ENCODE measurements around the gene BLMH. TPM values are rescaled to one million over a fixed set of nuclear protein-coding genes. Genes with fewer than 3 reads are reported as not detected.

BLMH gene
- total RNA-seq, 1 experiment from 2014 or later: 94.3 TPM

GRCh38 chr17:30238003-30238344, 53.8 kb downstream of the BLMH start:
- intact Hi-C loops (cut with micrococcal nuclease; ENCODE audit: unreplicated experiment): no loop called here
- TF ChIP-seq EZH2 (IDR thresholded peaks at IDR 0.05; ENCODE audit: borderline replicate concordance, low read depth, low read length, poor library complexity, severe bottlenecking): no peak
- TF ChIP-seq CTCF (conservative IDR thresholded peaks at IDR 0.05; ENCODE audit: low read depth, low read length): no peak
- H3K27me3 ChIP-seq (replicated peaks; ENCODE audit: insufficient read depth, low read depth, low read length, poor library complexity): peaks cover 38% of the 10 kb centered on the region
- H3K9me3 ChIP-seq (ENCODE audit: low read depth, low read length, poor library complexity, severe bottlenecking): no peaks in the 10 kb centered on the region
- no TSS peak for BruUV-seq (replicated peaks)
- DNase-seq (ENCODE audit: low spot score): no peak
- ChIA-PET CTCF (no interaction called here), POLR2A (ENCODE audit: low non-redundant PET) (no interaction called here)
- no peak overlapping the region for H3K4me3 ChIP-seq (ENCODE audit: low read depth, low read length, poor library complexity, severe bottlenecking)
- no peaks in the 10 kb centered on the region for H3K36me3 ChIP-seq (ENCODE audit: insufficient read depth, low read length, poor library complexity, severe bottlenecking)
- no peak overlapping the region for H3K27ac ChIP-seq (ENCODE audit: low read depth, low read length, poor library complexity, severe bottlenecking)
- H3K4me1 ChIP-seq (ENCODE audit: insufficient read depth, low read length, poor library complexity, severe bottlenecking): peaks cover 8% of the 10 kb centered on the region

- DNase-seq (ENCODE audit: low spot score): no peak
- Histone ChIP-seq H3K27me3 (replicated peaks; ENCODE audit: insufficient read depth, low read depth, low read length, poor library complexity) (peaks cover 43% of the 10 kb centered on the region), H3K36me3 (ENCODE audit: insufficient read depth, low read length, poor library complexity, severe bottlenecking) (no peaks in the 10 kb centered on the region), H3K4me1 (ENCODE audit: insufficient read depth, low read length, poor library complexity, severe bottlenecking) (peaks cover 8% of the 10 kb centered on the region), H3K27ac (ENCODE audit: low read depth, low read length, poor library complexity, severe bottlenecking) (no peak overlapping the region), H3K9me3 (ENCODE audit: low read depth, low read length, poor library complexity, severe bottlenecking) (no peaks in the 10 kb centered on the region), H3K4me3 (ENCODE audit: low read depth, low read length, poor library complexity, severe bottlenecking) (no peak overlapping the region)
- ChIA-PET POLR2A (ENCODE audit: low non-redundant PET) (no interaction called here), CTCF (no interaction called here)
- intact Hi-C loops (cut with micrococcal nuclease; ENCODE audit: unreplicated experiment): no loop called here
- TF ChIP-seq EZH2 (IDR thresholded peaks at IDR 0.05; ENCODE audit: borderline replicate concordance, low read depth, low read length, poor library complexity, severe bottlenecking): no peak
- TF ChIP-seq CTCF (conservative IDR thresholded peaks at IDR 0.05; ENCODE audit: low read depth, low read length): no peak
- no TSS peak for BruUV-seq (replicated peaks)
Measured at GRCh38 chr17:30237296-30238002, 54.3 kb downstream of the BLMH start.

- Histone ChIP-seq H3K4me3 (ENCODE audit: low read depth, low read length, poor library complexity, severe bottlenecking) (peak overlapping the region; percentile 16), H3K4me1 (ENCODE audit: insufficient read depth, low read length, poor library complexity, severe bottlenecking) (peaks cover 8% of the 10 kb centered on the region), H3K9me3 (ENCODE audit: low read depth, low read length, poor library complexity, severe bottlenecking) (no peaks in the 10 kb centered on the region), H3K36me3 (ENCODE audit: insufficient read depth, low read length, poor library complexity, severe bottlenecking) (no peaks in the 10 kb centered on the region), H3K27ac (ENCODE audit: low read depth, low read length, poor library complexity, severe bottlenecking) (no peak overlapping the region), H3K27me3 (replicated peaks; ENCODE audit: insufficient read depth, low read depth, low read length, poor library complexity) (peaks cover 43% of the 10 kb centered on the region)
- intact Hi-C loops (cut with micrococcal nuclease; ENCODE audit: unreplicated experiment): no loop called here
- CTCF ChIA-PET: interaction anchor here (0.6 to 0.7 kb wide), 2 partner anchors 13 to 42 kb away, joined by 3 to 6 read pairs; no protein-coding TSS in a partner anchor
- no TSS peak for BruUV-seq (replicated peaks)
- POLR2A ChIA-PET (ENCODE audit: low non-redundant PET): no interaction called here
- peak; percentile 46 for DNase-seq (ENCODE audit: low spot score)
- TF ChIP-seq CTCF (conservative IDR thresholded peaks at IDR 0.05; ENCODE audit: low read depth, low read length): peak; percentile 49
- TF ChIP-seq EZH2 (IDR thresholded peaks at IDR 0.05; ENCODE audit: borderline replicate concordance, low read depth, low read length, poor library complexity, severe bottlenecking): no peak
Measured at GRCh38 chr17:30236766-30237165, 55.0 kb downstream of the BLMH start.

Measured in A673 (cell line).